Stomach smooth muscle (tissue), 2 donors: ENCODE data around the gene RETNLB.

Source experiments
- H3K27ac ChIP-seq: one replicate; pipeline ENCODE4 v1.7.0; 2013; ENCODE audit warnings: mild to moderate bottlenecking, low read length, inconsistent platforms
- H3K27me3 ChIP-seq, 2 donors: one replicate each; pipeline ENCODE4 v1.7.0; 2013; ENCODE audit warnings: low read length in 2 of 2; ENCODE audit not compliant: insufficient read depth in 2 of 2, control insufficient read depth in 1 of 2
- H3K36me3 ChIP-seq, 2 donors: one replicate each; pipeline ENCODE4 v1.7.0; 2013; ENCODE audit warnings: low read length in 2 of 2; ENCODE audit not compliant: control insufficient read depth in 2 of 2, insufficient read depth in 2 of 2
- H3K4me1 ChIP-seq: one replicate; pipeline ENCODE4 v1.7.0; 2013; ENCODE audit warnings: low read length; ENCODE audit not compliant: control insufficient read depth, insufficient read depth
- H3K4me3 ChIP-seq, 2 donors: one replicate each; pipeline ENCODE4 v1.7.0; 2013; ENCODE audit warnings: low read length in 2 of 2
- H3K9ac ChIP-seq, 2 donors: one replicate each; pipeline ENCODE4 v1.7.0; 2013; ENCODE audit warnings: low read length in 2 of 2, mild to moderate bottlenecking in 1 of 2
- H3K9me3 ChIP-seq, 2 donors: one replicate each; pipeline ENCODE4 v1.7.0; 2013; ENCODE audit warnings: low read length in 2 of 2; ENCODE audit not compliant: control insufficient read depth in 2 of 2
- donor health status: healthy.
- donor health status: Pancreatic carcinoma.

Gene RETNLB

GRCh38 chr3:108742929-108743328 lies 14.3 kb downstream of the RETNLB start:
- no peak overlapping the region for H3K9ac ChIP-seq
- H3K9me3 ChIP-seq, result peaks cover 3 to 11% of the 10 kb centered on the region in 2 donors
- H3K4me1 ChIP-seq, result no peaks in the 10 kb centered on the region
- no peaks in the 10 kb centered on the region for H3K36me3 ChIP-seq
- H3K27ac ChIP-seq, result no peak overlapping the region
- H3K4me3 ChIP-seq, result no peak overlapping the region
- no peaks in the 10 kb centered on the region for H3K27me3 ChIP-seq

- H3K4me1 ChIP-seq, result no peaks in the 10 kb centered on the region
- H3K9me3 ChIP-seq, result no peaks in the 10 kb centered on the region
- H3K27me3 ChIP-seq, result no peaks in the 10 kb centered on the region
- H3K9ac ChIP-seq, result no peak overlapping the region
- H3K27ac ChIP-seq, result no peak overlapping the region
- H3K4me3 ChIP-seq, result no peak overlapping the region
- no peaks in the 10 kb centered on the region for H3K36me3 ChIP-seq
Measured at GRCh38 chr3:108736821-108737220, 20.4 kb downstream of the RETNLB start.

GRCh38 chr3:108728934-108729333 lies 28.3 kb downstream of the RETNLB start:
- H3K9me3 ChIP-seq, result no peaks in the 10 kb centered on the region
- H3K9ac ChIP-seq, result no peak overlapping the region
- no peak overlapping the region for H3K27ac ChIP-seq
- H3K4me1 ChIP-seq, result no peaks in the 10 kb centered on the region
- no peaks in the 10 kb centered on the region for H3K27me3 ChIP-seq
- no peak overlapping the region for H3K4me3 ChIP-seq
- H3K36me3 ChIP-seq, result no peaks in the 10 kb centered on the region

- H3K27me3 ChIP-seq, result no peaks in the 10 kb centered on the region
- H3K36me3 ChIP-seq, result no peaks in the 10 kb centered on the region
- H3K9ac ChIP-seq, result no peak overlapping the region
- H3K4me1 ChIP-seq, result no peaks in the 10 kb centered on the region
- no peaks in the 10 kb centered on the region for H3K9me3 ChIP-seq
- no peak overlapping the region for H3K4me3 ChIP-seq
- H3K27ac ChIP-seq, result no peak overlapping the region
Measured at GRCh38 chr3:108728105-108728504, 29.1 kb downstream of the RETNLB start.

- Histone ChIP-seq H3K9ac (no peak overlapping the region), H3K4me1 (no peaks in the 10 kb centered on the region), H3K36me3 (no peaks in the 10 kb centered on the region), H3K27ac (no peak overlapping the region), H3K27me3 (no peaks in the 10 kb centered on the region), H3K4me3 (no peak overlapping the region), H3K9me3 (no peaks in the 10 kb centered on the region)
Measured at GRCh38 chr3:108724101-108724500, 33.1 kb downstream of the RETNLB start.

GRCh38 chr3:108722724-108723123 lies 34.5 kb downstream of the RETNLB start:
- Histone ChIP-seq H3K27ac (no peak overlapping the region), H3K27me3 (no peaks in the 10 kb centered on the region), H3K36me3 (no peaks in the 10 kb centered on the region), H3K4me1 (no peaks in the 10 kb centered on the region), H3K4me3 (no peak overlapping the region), H3K9me3 (no peaks in the 10 kb centered on the region), H3K9ac (no peak overlapping the region)

- no peak overlapping the region for H3K4me3 ChIP-seq
- no peaks in the 10 kb centered on the region for H3K36me3 ChIP-seq
- no peaks in the 10 kb centered on the region for H3K9me3 ChIP-seq
- no peaks in the 10 kb centered on the region for H3K27me3 ChIP-seq
- no peaks in the 10 kb centered on the region for H3K4me1 ChIP-seq
- H3K9ac ChIP-seq, result no peak overlapping the region
- H3K27ac ChIP-seq, result no peak overlapping the region
Measured at GRCh38 chr3:108719178-108719806, 37.9 kb downstream of the RETNLB start.

- Histone ChIP-seq H3K9ac (no peak overlapping the region), H3K9me3 (no peaks in the 10 kb centered on the region), H3K27me3 (no peaks in the 10 kb centered on the region), H3K27ac (no peak overlapping the region), H3K36me3 (no peaks in the 10 kb centered on the region), H3K4me1 (no peaks in the 10 kb centered on the region), H3K4me3 (no peak overlapping the region)
Measured at GRCh38 chr3:108718454-108718853, 38.8 kb downstream of the RETNLB start.

- Histone ChIP-seq H3K4me3 (no peak overlapping the region), H3K9ac (no peak overlapping the region), H3K27me3 (no peaks in the 10 kb centered on the region), H3K27ac (no peak overlapping the region), H3K4me1 (no peaks in the 10 kb centered on the region), H3K36me3 (no peaks in the 10 kb centered on the region), H3K9me3 (no peaks in the 10 kb centered on the region)
Measured at GRCh38 chr3:108713816-108714215, 43.4 kb downstream of the RETNLB start.

- H3K9me3 ChIP-seq, result no peaks in the 10 kb centered on the region
- H3K4me1 ChIP-seq, result no peaks in the 10 kb centered on the region
Measured at GRCh38 chr3:108713009-108713516, 44.1 kb downstream of the RETNLB start.

More at GRCh38 chr3:108713009-108713516, 44.1 kb downstream of the RETNLB start:
- no peaks in the 10 kb centered on the region for H3K36me3 ChIP-seq
- no peak overlapping the region for H3K27ac ChIP-seq
- H3K27me3 ChIP-seq, result no peaks in the 10 kb centered on the region
- H3K4me3 ChIP-seq, result no peak overlapping the region
- no peak overlapping the region for H3K9ac ChIP-seq
